ENCODE results near the gene ANP32E. TPM values are rescaled to one million over a fixed set of nuclear protein-coding genes. Genes with fewer than 3 reads are reported as not detected.
"Not testable (repeated sequence)": the region's sequence is repeated elsewhere in the genome, so short reads cannot be mapped to it uniquely, and the experiment has no call there.

Gene ANP32E
- total and polyA plus RNA-seq, 3 donors from 2014 or later, result 8.9 to 11.8 (median 10.5) TPM

GRCh38 chr1:150243003-150243402, 7.1 kb upstream of the ANP32E start:
- Histone ChIP-seq H3K27me3 (no peaks in the 10 kb centered on the region), H3K4me1 (no peaks in the 10 kb centered on the region), H3K36me3 (ENCODE audit: low read depth, missing control alignments) (no peaks in the 10 kb centered on the region), H3K4me3 (no peak overlapping the region), H3K9me3 (no peaks in the 10 kb centered on the region), H3K27ac (no peak overlapping the region)
- TF ChIP-seq POLR2A (IDR thresholded peaks at IDR 0.05), result no peak
- TF ChIP-seq, protein P1, sequence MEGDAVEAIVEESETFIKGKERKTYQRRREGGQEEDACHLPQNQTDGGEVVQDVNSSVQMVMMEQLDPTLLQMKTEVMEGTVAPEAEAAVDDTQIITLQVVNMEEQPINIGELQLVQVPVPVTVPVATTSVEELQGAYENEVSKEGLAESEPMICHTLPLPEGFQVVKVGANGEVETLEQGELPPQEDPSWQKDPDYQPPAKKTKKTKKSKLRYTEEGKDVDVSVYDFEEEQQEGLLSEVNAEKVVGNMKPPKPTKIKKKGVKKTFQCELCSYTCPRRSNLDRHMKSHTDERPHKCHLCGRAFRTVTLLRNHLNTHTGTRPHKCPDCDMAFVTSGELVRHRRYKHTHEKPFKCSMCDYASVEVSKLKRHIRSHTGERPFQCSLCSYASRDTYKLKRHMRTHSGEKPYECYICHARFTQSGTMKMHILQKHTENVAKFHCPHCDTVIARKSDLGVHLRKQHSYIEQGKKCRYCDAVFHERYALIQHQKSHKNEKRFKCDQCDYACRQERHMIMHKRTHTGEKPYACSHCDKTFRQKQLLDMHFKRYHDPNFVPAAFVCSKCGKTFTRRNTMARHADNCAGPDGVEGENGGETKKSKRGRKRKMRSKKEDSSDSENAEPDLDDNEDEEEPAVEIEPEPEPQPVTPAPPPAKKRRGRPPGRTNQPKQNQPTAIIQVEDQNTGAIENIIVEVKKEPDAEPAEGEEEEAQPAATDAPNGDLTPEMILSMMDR (IDR thresholded peaks at IDR 0.05), result no peak
- intact Hi-C loops (cut with DNase I; ENCODE audit: low total_unique reads), result no loop called here
- no peak for DNase-seq
- WGBS, 2 donors, result 76 to 83% methylated on average over 3 of the region's 3 CpGs

DNA sequence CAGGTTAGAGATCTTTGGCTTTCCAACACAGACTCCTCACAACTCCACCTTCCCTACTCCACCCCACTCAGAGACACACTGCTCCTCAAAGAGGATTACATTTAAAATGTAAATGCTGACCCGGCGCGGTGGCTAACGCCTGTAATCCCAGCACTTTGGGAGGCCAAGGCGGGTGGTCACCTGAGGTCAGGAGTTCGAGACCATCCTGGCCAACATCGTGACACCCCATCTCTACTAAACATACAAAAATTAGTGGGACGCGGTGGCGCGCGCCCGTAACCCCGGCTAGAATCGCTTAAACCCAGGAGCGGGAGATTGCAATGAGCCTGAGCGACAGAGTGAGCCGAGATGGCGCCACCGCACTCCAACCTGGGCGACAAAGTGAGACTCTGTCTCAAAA, 1.8 kb upstream of the ANP32E start:
- no peaks in the 10 kb centered on the region for H3K9me3 ChIP-seq
- peak; percentile 11 for DNase-seq
- H3K4me3 ChIP-seq, result no peak overlapping the region
- peaks cover 10% of the 10 kb centered on the region for H3K4me1 ChIP-seq
- no peaks in the 10 kb centered on the region for H3K36me3 ChIP-seq (ENCODE audit: low read depth, missing control alignments)
- WGBS, 2 donors, result 64 to 65% methylated on average over 21 of the region's 21 CpGs
- H3K27ac ChIP-seq, result no peak overlapping the region
- TF ChIP-seq, protein P1 (IDR thresholded peaks at IDR 0.05), result no peak
- TF ChIP-seq POLR2A (IDR thresholded peaks at IDR 0.05), result no peak
- H3K27me3 ChIP-seq, result no peaks in the 10 kb centered on the region
- intact Hi-C loops (cut with DNase I; ENCODE audit: low total_unique reads), result no loop called here

GRCh38 chr1:150237176-150237575, 1.3 kb upstream of the ANP32E start:
- H3K4me3 ChIP-seq; H3K4me1 ChIP-seq; H3K36me3 ChIP-seq (ENCODE audit: low read depth, missing control alignments); intact Hi-C loops (cut with DNase I; ENCODE audit: low total_unique reads); H3K9me3 ChIP-seq; H3K27me3 ChIP-seq; H3K27ac ChIP-seq: not testable (repeated sequence)
- 66 to 71% methylated on average over 13 of the region's 13 CpGs for WGBS, 2 donors
- DNase-seq, result peak; percentile 11

DNA sequence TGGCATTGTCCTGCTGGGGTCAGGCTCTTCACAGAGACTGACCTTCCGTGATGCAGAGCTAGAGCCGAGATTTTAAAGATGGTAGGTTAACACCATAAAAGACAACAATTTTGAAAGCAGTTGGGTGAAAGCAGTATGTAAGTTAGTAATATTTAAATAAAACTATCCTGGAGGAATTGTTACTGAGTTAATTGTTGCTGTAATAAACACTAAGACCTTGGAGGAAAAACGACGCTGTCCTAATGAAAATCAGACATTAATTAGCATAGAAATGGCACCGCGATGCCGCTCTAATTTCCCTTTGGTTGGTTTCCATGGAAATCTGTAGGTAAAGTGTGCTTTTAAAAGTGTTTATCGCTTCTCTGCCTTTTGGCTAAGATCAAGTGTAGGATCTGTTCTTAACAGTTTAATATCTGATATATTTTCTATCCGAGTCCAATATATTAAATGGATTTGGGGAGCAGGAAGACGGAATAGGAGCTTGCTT, 745 bp upstream of the ANP32E start:
- no peak for DNase-seq
- H3K9me3 ChIP-seq, result no peaks in the 10 kb centered on the region
- no peak for TF ChIP-seq POLR2A (IDR thresholded peaks at IDR 0.05)
- TF ChIP-seq, protein P1 (IDR thresholded peaks at IDR 0.05), result no peak

GRCh38 chr1:150235294-150235851, 539 bp downstream of the ANP32E start:
- no peak for DNase-seq
- Histone ChIP-seq H3K9me3 (no peaks in the 10 kb centered on the region), H3K27me3 (no peaks in the 10 kb centered on the region), H3K27ac (peak overlapping the region; percentile 96 to 98), H3K4me1 (peaks cover 10% of the 10 kb centered on the region), H3K36me3 (ENCODE audit: low read depth, missing control alignments) (no peaks in the 10 kb centered on the region), H3K4me3 (peak overlapping the region; percentile 62 to 98)
- 1 to 2% methylated on average over 8 to 27 of the region's 27 CpGs for whole genome bisulfite sequencing, 2 donors
- intact Hi-C loops (cut with DNase I; ENCODE audit: low total_unique reads), result no loop called here
- TF ChIP-seq, protein P1 (IDR thresholded peaks at IDR 0.05), result no peak
- no peak for TF ChIP-seq POLR2A (IDR thresholded peaks at IDR 0.05)

More for the DNA sequence above, 745 bp upstream of the ANP32E start:
- Histone ChIP-seq H3K4me1 (peaks cover 10% of the 10 kb centered on the region), H3K4me3 (peak overlapping the region; percentile 37 to 98), H3K36me3 (ENCODE audit: low read depth, missing control alignments) (no peaks in the 10 kb centered on the region), H3K27ac (peak overlapping the region in 1 of 2 donors; percentile 9), H3K27me3 (no peaks in the 10 kb centered on the region)
- intact Hi-C loops (cut with DNase I; ENCODE audit: low total_unique reads), result no loop called here
- 20% methylated on average over 10 of the region's 10 CpGs for WGBS, 2 donors
